K562 (cell line): Measurements from ENCODE around the gene GRSF1. TPM values are rescaled to one million over a fixed set of nuclear protein-coding genes. Genes with fewer than 3 reads are reported as not detected.

ENCODE experiments used
- BACH1 ChIP-seq: fragments of 200-800 bp; sonication (Bioruptor generic); IDR thresholded peaks from 2 replicates; pipeline ENCODE4 v1.6.1; 2016; ENCODE audit warnings: missing genetic modification characterization, missing compliant biosample characterization
- BHLHE40 ChIP-seq: IDR thresholded peaks from 2 replicates; pipeline ENCODE4 v1.6.1; 2011; ENCODE audit warnings: low read length, improper control_type of control experiment
- CBX5 ChIP-seq: IDR thresholded peaks from 2 replicates; pipeline ENCODE4 v1.6.1; 2014; ENCODE audit warnings: low read depth, borderline replicate concordance
- CREM ChIP-seq: IDR thresholded peaks from 2 replicates; pipeline ENCODE4 v1.6.1; 2014; ENCODE audit warnings: antibody characterized with exemption, low read depth
- CTBP1 ChIP-seq: fragments of 450-650 bp; IDR thresholded peaks from 2 replicates; pipeline ENCODE4 v1.6.1; 2016; ENCODE audit warnings: borderline replicate concordance
- ELK1 ChIP-seq: sonication (generic); formaldehyde crosslinking; IDR thresholded peaks from 2 replicates; pipeline ENCODE4 v1.8.1; 2022; ENCODE audit warnings: missing genetic modification reagents
- ESRRA ChIP-seq: fragments of 450-650 bp; IDR thresholded peaks from 2 replicates; pipeline ENCODE4 v1.6.1; 2014; ENCODE audit warnings: low read depth, mild to moderate bottlenecking, moderate library complexity, borderline replicate concordance
- ETV1 ChIP-seq: fragments of 450-650 bp; conservative IDR thresholded peaks from 2 replicates; pipeline ENCODE4 v1.6.1; 2016; ENCODE audit warnings: missing genetic modification characterization, control low read depth, low read depth, missing compliant biosample characterization
- FOSL1 ChIP-seq: fragments of 200-800 bp; sonication (Bioruptor generic); conservative IDR thresholded peaks from 2 replicates; pipeline ENCODE4 v1.6.1; 2016; ENCODE audit warnings: missing genetic modification characterization, missing compliant biosample characterization
- FOXJ3 ChIP-seq: sonication (generic); formaldehyde crosslinking; IDR thresholded peaks from 2 replicates; pipeline ENCODE4 v1.4.0; 2020; ENCODE audit warnings: mild to moderate bottlenecking, missing genetic modification reagents
- HINFP ChIP-seq: fragments of 450-650 bp; conservative IDR thresholded peaks from 2 replicates; pipeline ENCODE4 v1.6.1; 2016; ENCODE audit warnings: missing genetic modification characterization, low read depth, mild to moderate bottlenecking, control low read depth, missing compliant biosample characterization
- HOXB6 ChIP-seq: fragments of 250-450 bp; sonication (Bioruptor Pico); IDR thresholded peaks from 2 replicates; pipeline ENCODE4 v1.5.1; 2022; ENCODE audit warnings: mild to moderate bottlenecking, borderline replicate concordance
- MCM3 ChIP-seq: fragments of 450-650 bp; IDR thresholded peaks from 2 replicates; pipeline ENCODE4 v1.6.1; 2016
- MEIS2 ChIP-seq: fragments of 450-650 bp; IDR thresholded peaks from 2 replicates; pipeline ENCODE4 v1.6.1; 2014; ENCODE audit warnings: mild to moderate bottlenecking; ENCODE audit not compliant: partially characterized antibody
- NR2C1 ChIP-seq, 2 experiments: fragments of 450-650 bp; IDR thresholded peaks; 2 replicates each; pipeline ENCODE4 v1.6.1; 2017; ENCODE audit warnings: mild to moderate bottlenecking in 2 of 2, antibody characterized with exemption in 1 of 2, inconsistent platforms in 1 of 2, missing compliant biosample characterization in 1 of 2, missing genetic modification characterization in 1 of 2
- POLR2G ChIP-seq: fragments of 200-400 bp; formaldehyde crosslinking; IDR thresholded peaks from 2 replicates; pipeline ENCODE4 v1.6.1; 2017; ENCODE audit warnings: low read depth, mild to moderate bottlenecking, antibody characterized with exemption, low read length, moderate library complexity
- TEAD2 ChIP-seq: fragments of 450-650 bp; IDR thresholded peaks from 2 replicates; pipeline ENCODE4 v1.6.1; 2016; ENCODE audit warnings: missing genetic modification characterization, control low read depth, missing compliant biosample characterization
- VEZF1 ChIP-seq: fragments of 200-800 bp; sonication (Bioruptor generic); IDR thresholded peaks from 2 replicates; pipeline ENCODE4 v1.6.1; 2017; ENCODE audit warnings: missing genetic modification characterization, missing compliant biosample characterization
- ZNF3 ChIP-seq: fragments of 250-450 bp; sonication (Bioruptor Pico); IDR thresholded peaks from 2 replicates; pipeline ENCODE4 v1.5.0; 2021; ENCODE audit warnings: mild to moderate bottlenecking, moderate library complexity
- ZNF436 ChIP-seq: fragments of 250-450, 450-650 bp; sonication (Bioruptor Pico); formaldehyde crosslinking; IDR thresholded peaks from 2 replicates; pipeline ENCODE4 v1.7.0; 2020; ENCODE audit warnings: mild to moderate bottlenecking
- ZNF584 ChIP-seq: fragments of 200-800 bp; sonication (Bioruptor generic); IDR thresholded peaks from 2 replicates; pipeline ENCODE4 v1.6.1; 2016; ENCODE audit warnings: low read depth, mild to moderate bottlenecking, missing genetic modification characterization, missing compliant biosample characterization
- polyA plus RNA-seq, 8 experiments: library from polyadenylated mRNA; depleted of rRNA in 4 of 8; stranded (reverse) in 5 of 8; unstranded in 3 of 8; fragments of >200 nt; fragmentation: Nextera tagmentation in 2 of 8; fragmentation: Illumina TruSeq in 1 of 8; extraction: Ambion mirVana in 2 of 8; extraction: Trizol in 1 of 8; gene quantifications; 2 replicates each; pipeline versions ENCODE4 v1.2.1 to v1.2.3, GENCODE V29; 2011 to 2014; ENCODE audit warnings: inconsistent platforms in 1 of 8, missing spikeins in 1 of 8
- total RNA-seq, 7 experiments: library from RNA; depleted of rRNA in 6 of 7; stranded (reverse); fragments of >200 nt in 6 of 7; fragmentation: Illumina TruSeq in 2 of 7; extraction: Trizol in 2 of 7; gene quantifications; 2 replicates each; pipeline versions ENCODE4 v1.2.1 to v1.2.3, GENCODE V29; 2011 to 2021; ENCODE audit warnings: low replicate concordance in 1 of 7
- TF ChIP-seq, protein P1 (sequence below): sonication (generic); IDR thresholded peaks from 2 replicates; pipeline ENCODE4 v1.6.1; 2016
- TF ChIP-seq, protein P2 (sequence below): fragments of 250-450 bp; sonication (Bioruptor Pico); IDR thresholded peaks from 2 replicates; pipeline ENCODE4 v1.4.0; 2020; ENCODE audit warnings: mild to moderate bottlenecking

GRSF1 gene
- total and polyA plus RNA-seq, 9 of the 15 experiments (the other 6 are each of a cell fraction or from before 2014, with no cell fraction given), result 33.0 to 105 (median 76.0) TPM

- no peak; the same call in 1 of the 2 replicates for TF ChIP-seq VEZF1 (CRISPR knock-in tag)
- no peak for TF ChIP-seq POLR2G
- TF ChIP-seq ELK1, result no peak
- TF ChIP-seq, protein P1, sequence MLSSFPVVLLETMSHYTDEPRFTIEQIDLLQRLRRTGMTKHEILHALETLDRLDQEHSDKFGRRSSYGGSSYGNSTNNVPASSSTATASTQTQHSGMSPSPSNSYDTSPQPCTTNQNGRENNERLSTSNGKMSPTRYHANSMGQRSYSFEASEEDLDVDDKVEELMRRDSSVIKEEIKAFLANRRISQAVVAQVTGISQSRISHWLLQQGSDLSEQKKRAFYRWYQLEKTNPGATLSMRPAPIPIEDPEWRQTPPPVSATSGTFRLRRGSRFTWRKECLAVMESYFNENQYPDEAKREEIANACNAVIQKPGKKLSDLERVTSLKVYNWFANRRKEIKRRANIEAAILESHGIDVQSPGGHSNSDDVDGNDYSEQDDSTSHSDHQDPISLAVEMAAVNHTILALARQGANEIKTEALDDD, result peak; percentile 88
- TF ChIP-seq ETV1 (tag), result peak; percentile 54
- no peak for TF ChIP-seq HINFP (tag)
- TF ChIP-seq, protein P2, sequence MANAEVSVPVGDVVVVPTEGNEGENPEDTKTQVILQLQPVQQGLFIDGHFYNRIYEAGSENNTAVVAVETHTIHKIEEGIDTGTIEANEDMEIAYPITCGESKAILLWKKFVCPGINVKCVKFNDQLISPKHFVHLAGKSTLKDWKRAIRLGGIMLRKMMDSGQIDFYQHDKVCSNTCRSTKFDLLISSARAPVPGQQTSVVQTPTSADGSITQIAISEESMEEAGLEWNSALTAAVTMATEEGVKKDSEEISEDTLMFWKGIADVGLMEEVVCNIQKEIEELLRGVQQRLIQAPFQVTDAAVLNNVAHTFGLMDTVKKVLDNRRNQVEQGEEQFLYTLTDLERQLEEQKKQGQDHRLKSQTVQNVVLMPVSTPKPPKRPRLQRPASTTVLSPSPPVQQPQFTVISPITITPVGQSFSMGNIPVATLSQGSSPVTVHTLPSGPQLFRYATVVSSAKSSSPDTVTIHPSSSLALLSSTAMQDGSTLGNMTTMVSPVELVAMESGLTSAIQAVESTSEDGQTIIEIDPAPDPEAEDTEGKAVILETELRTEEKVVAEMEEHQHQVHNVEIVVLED, result no peak
- peak; percentile 39; the same call in 1 of the 2 replicates for TF ChIP-seq BACH1 (tag)
- TF ChIP-seq TEAD2, result no peak
- no peak for TF ChIP-seq MCM3
- peak; percentile 48; the same call in 1 of the 2 replicates for TF ChIP-seq ESRRA
- TF ChIP-seq CREM, result peak; percentile 33; the same call in 1 of the 2 replicates
- TF ChIP-seq ZNF3 (CRISPR knock-in tag), result no peak
- no peak for TF ChIP-seq HOXB6
- no peak for TF ChIP-seq NR2C1 (IDR thresholded peaks at IDR 0.05)
- TF ChIP-seq NR2C1 (tag; IDR thresholded peaks at IDR 0.05), result peak; percentile 40; the same call in 1 of the 2 replicates
- TF ChIP-seq ZNF436, result no peak
- TF ChIP-seq MEIS2, result peak; percentile 91
- TF ChIP-seq CTBP1, result peak; percentile 37; the same call in 1 of the 2 replicates
- TF ChIP-seq ZNF584 (CRISPR knock-in tag), result 0 out of 2 replicates have a peak, but pooled peaks have one; percentile 44
- peak; percentile 68 for TF ChIP-seq BHLHE40
- TF ChIP-seq FOXJ3 (CRISPR knock-in tag), result no peak
- TF ChIP-seq CBX5, result no peak
- TF ChIP-seq FOSL1 (tag), result peak; percentile 80
These were observed 60.7 kb downstream of the GRSF1 start (continued) for GRCh38 chr4:70778888-70779422.
